NCI-H2196 (cell line): Measurements from ENCODE around the gene SH3RF3.

Experiments
- DNase-seq: peaks from one replicate; lab custom pipeline; 2025; ENCODE audit not compliant: unreplicated experiment; lab: John Stamatoyannopoulos, UW

The SH3RF3 gene

DNA sequence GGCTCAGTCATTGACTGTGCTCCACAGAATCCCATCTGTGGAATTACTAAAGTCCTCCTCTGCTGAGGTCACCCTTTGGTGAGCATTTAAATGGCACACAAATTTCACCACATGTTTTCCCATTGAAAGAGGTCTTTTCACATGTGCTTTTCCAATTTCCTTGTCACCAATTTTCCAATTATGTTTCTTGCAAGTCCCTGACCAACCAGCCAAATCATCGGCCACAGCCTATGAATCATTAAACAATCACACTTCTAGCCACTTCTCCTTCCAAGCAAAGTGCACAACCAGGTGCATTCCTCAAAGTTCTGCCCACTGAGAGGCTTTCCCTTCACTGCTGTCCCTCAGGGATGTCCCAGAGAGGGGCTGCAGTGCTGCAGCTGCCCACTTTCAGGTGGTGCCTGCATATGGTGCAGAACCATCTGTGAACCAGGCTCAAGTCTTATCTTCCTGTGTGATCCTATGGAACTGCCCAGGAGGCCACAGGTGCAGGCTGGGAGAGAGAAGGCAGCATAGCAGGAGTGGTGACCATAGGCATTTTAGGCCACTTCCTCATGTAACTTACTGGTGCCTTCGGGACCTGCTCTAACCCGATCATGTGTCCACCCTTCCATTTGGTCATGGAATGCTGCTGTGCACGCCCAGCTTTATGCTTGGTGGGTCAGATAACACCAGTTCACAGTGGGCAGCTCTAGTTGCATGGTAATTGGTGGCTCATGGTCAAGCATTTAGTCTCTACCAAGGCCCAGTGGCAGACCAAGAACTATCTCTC, 331.7 kb downstream of the SH3RF3 start:
- no peak for DNase-seq

- no peak for DNase-seq
These were observed 334.2 kb downstream of the SH3RF3 start for GRCh38 chr2:109463236-109463635.

GRCh38 chr2:109463891-109464290, 334.9 kb downstream of the SH3RF3 start:
- no peak for DNase-seq

DNA sequence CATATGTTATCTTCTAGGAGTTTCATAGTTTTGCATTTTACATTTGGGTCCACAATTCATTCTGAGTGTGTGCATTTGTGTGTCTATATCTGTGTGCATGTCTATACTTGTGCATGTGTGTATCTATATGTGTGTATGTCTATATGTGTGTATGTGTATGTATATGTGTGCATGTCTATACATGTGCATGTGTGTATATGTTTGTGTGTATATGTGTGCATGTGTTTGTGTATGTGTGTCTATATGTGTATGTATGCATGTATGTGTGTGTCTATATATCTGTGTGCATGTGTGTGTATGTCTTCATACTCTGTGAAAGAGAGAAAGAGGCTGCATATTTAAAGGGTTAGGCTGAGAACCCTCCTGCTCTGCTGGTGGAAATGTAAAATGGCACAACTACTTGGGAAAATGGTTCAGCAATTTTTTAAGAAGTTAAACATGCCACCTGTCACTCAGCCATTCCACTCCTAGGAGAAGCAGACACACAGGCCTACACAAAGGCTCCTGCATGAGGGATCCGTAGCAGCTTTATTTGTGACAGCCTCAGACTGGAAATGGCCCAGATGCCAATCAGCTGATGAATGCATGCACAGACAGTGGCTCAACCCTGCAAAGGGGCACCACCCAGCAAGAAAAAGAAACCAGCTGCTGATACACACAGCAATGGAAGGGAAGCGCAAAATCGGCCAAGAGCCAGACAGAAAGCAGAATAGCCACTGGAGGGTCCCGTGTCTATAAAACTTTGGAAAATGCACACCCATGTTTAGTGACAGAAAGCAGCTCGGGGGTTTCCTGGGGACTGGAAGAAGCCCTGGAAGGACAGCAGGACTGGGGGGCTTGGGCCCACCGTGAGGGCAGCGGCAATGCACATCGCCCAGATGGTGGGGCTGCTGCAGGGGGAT, 337.9 kb downstream of the SH3RF3 start:
- no peak for DNase-seq

- DNase-seq, result no peak
These were observed 338.7 kb downstream of the SH3RF3 start for GRCh38 chr2:109467701-109468100.

GRCh38 chr2:109468893-109469292, 339.9 kb downstream of the SH3RF3 start:
- DNase-seq, result no peak

DNA sequence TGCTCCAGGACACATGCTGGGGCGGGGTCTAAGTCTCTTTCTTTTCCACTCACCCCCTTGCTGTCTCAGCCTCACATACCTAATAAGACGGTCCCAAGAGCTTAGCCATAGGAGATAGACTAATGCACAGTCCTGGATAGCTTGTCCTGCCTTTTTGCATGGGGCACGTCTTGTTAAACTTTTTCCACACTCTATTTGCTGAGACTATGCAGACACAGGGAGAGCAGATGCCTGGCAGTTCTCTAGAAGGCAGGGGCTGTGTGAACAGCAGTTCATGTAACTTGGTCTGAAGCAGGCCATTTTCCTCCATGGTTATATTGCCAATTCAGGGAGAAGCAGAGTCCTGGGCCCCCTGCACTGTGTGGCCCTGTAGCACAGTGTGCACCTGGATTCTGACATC, 342.7 kb downstream of the SH3RF3 start:
- no peak for DNase-seq

GRCh38 chr2:109472331-109472959, 343.4 kb downstream of the SH3RF3 start:
- no peak for DNase-seq

GRCh38 chr2:109472974-109473373, 344.0 kb downstream of the SH3RF3 start:
- no peak for DNase-seq

DNA sequence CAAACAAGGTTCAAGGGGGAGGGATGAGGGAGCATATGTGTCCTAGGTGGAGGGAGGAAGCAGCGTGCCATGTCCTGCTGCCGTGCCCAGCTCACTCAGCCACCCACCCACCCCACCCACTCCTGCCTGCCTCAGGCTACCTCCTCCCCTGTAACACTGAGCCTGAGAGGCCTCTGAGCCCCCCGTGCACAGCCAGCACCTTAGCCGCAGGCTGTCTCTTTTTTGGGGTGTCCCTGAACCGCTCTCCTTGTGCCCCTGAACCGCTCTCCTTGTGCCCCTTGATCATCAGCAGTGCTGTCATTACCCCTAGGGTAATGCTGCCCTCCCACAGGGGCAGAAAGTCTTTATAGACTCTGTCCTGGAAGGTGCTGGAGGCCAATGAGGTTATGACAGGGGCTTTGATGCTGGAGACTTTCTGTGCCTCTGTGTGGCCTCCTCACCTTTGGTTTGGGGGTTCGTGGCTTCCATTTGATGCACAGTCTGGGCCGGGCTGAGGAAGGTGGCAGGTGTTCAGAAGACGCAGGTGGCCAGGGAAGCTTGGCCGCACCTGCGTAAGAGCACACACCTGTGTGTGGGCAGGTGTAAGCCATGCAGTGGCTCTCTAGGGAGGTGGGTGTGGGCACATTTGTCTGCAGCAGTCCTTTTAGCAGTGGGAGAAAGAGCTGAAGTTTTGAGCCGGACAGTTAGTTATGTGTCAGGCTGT, 344.8 kb downstream of the SH3RF3 start:
- DNase-seq, result peak; percentile 24

DNA sequence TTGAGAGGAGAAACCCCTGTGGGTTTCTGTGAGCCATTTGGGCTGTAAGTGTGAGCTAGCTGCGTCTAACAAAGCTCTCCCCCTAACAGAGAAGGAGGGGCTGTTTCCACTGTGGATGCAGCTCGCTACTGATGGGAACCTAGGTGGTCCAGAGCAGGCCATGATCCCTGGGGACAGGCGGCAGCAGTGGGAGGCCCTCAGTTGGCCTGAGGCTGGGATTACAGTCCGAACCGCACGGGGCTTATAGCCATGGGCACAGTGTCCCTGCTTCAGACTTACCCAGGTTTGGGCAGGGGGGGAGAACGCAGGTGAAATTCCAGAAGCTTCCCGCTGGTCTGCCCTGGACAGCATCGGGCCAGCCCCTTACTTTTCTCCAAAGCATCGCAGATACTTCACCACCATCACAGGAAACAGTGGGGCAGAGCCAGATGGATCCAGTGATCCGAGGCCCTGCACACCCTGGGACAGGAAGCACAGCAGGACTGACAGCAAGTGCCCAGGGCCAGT, 345.4 kb downstream of the SH3RF3 start:
- DNase-seq, result no peak

GRCh38 chr2:109475531-109476210, 346.7 kb downstream of the SH3RF3 start:
- DNase-seq, result no peak

DNA sequence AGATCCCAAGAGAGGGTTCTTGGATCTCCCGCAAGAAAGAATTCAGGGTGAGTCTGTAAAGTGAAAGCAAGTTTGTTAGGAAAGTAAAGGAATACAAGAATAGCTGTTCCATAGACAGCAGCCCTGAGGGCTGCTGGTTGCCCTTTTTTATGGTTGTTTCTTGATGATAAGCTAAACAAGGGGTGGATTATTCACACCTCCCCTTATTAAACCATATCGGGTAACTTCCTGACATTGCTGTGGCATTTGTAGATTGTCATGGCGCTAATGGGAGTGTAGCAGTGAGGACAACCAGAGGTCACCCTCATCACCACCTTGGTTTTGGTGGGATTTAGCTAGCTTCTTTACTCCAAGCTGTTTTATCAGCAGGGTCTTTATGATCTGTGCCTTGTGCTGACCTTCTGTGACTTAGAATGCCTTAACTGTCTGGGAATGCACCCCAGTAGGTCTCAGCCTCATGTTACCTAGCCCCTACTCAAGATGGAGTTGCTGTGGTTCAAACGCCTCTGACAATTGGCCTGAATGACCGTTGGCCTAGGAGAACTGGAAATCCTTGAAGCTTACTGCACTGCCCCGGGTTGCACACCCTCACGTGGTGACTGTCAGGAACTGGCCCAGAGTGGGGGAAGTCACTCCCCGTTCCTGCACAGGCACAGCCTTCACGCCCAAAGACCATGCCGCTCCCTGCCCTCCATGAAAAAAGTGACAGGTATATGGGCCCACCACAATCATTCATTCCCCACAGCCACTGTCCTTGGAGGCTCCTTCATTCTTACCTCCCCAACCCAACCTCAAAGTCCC, 347.8 kb downstream of the SH3RF3 start:
- no peak for DNase-seq

DNA sequence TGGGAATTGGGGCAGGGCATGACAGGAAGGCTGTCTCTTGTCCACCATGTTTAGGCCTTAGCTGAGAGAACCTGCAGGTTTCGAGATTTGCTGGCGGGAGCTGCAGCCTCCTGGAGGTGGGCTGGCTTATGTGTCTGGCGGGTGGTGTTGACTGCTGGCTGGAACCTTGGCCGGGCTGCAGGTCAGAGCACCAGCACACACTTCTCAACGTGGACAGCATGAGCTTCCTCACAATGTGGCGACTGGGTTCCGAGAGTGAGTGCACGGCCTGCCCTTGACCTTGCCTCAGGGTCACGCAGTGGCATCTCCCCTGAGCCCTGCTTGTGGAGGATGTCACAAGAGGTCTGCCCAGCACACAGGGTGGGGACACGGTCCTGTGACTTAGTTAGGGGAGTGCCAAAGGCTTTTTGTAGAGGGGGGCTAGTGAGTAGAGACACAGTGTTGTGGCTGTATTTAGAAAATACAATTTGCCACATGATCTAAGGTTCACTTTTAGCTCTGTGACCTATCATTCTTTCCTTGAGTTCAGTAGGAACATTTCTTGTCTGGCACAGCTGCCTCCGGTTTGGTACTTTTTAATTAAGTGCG, 350.0 kb downstream of the SH3RF3 start:
- DNase-seq, result no peak

- DNase-seq, result no peak
These were observed 350.8 kb downstream of the SH3RF3 start for GRCh38 chr2:109479804-109480203.

DNA sequence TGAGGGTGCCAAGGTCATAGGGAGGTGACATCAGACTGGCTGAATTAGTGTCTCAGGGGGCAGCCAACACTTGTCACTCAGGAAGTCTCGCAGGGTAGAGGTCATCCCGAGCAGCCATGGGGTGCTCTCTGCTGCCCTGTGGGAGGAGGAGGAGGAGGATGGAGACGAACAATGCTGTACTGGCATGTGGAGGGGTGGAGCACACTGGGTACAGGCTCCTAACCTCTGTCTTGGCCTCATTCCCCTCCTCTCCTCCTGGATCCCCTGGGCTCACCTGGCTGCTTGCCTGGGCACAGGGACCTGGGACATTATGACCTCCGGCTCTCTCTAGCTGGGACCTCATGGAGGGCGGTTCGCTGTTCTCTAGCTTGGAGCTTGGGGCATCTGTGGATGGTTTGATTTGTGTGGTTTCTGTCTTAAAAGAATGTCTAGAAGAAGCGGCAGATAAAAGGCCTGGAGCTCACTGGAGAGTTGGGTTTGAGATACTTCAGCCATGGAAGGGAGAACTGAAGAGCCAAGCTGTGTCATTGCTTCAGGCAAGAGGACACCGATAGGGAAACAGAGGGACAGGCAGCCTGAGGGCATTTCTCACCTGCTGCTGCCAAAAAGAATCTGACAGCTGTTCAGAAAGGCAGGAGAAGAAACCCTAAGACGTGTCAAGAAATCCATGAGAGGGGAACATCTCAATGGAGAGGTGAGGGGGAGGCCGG, 351.6 kb downstream of the SH3RF3 start:
- DNase-seq, result no peak

- peak; percentile 40 for DNase-seq
These were observed 352.2 kb downstream of the SH3RF3 start for GRCh38 chr2:109481196-109481555.

GRCh38 chr2:109481599-109481998, 352.6 kb downstream of the SH3RF3 start:
- DNase-seq, result no peak
